H7 (cell line): Measurements from ENCODE around the gene NLGN3. TPM values are rescaled to one million over a fixed set of nuclear protein-coding genes. Genes with fewer than 3 reads are reported as not detected.

Experiments used
- DNase-seq: peaks from one replicate; pipeline ENCODE4 v3.0.0; 2012
- H3K27me3 ChIP-seq: 2 replicates; pipeline ENCODE4 v1.6.0; 2011; ENCODE audit warnings: mild to moderate bottlenecking, low read length; ENCODE audit not compliant: control insufficient read depth, insufficient read depth
- H3K36me3 ChIP-seq: replicated peaks from 2 replicates; pipeline ENCODE4 v1.5.1; 2011; ENCODE audit warnings: low read length; ENCODE audit not compliant: control insufficient read depth, insufficient read depth
- H3K4me3 ChIP-seq: 2 replicates; pipeline ENCODE4 v1.5.1; 2011; ENCODE audit warnings: low read depth, mild to moderate bottlenecking, control low read depth, low read length, moderate library complexity; ENCODE audit not compliant: insufficient read depth
- total RNA-seq: library from RNA; depleted of rRNA; stranded (reverse); fragments of >200 nt; shearing (Covaris generic); gene quantifications from 2 replicates; pipeline ENCODE4 v1.2.3, GENCODE V29; 2014; rRNA removed

The NLGN3 gene
- 2.9 and 4.6 TPM in 2 replicates for total RNA-seq

DNA sequence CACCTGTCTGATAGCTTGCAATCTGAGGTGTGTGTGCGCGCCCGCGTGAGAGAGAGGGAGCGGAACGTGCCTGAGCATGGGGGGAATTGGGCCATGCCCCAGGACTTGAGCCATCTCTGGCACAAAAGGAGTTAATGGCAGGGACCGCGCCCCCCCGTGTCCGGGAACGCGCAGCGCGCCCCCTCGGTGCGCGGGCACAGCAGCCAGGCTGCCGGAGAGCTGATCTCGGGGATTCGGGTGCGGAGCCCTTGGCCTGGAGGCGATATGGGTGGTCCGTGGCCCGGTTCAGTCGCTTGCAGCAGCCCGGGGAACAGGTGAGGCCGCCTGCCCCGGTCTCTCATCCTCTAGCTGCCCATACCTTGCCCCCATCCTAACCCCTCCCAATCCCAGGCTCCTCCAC lies at the start of gene NLGN3:
NLGN3 (plus strand) TSS at position 191 of the 400 bp plus-strand sequence. CDS start 2,909 bp downstream, outside the sequence.
- Histone ChIP-seq H3K36me3 (no peaks in the 10 kb centered on the region), H3K4me3 (peak within 1 kb of the TSS; percentile 50), H3K27me3 (0 out of 2 replicates have a peak, but pooled peaks cover 2% of the 10 kb centered on the region)
- DNase-seq: peak; percentile 87

DNA sequence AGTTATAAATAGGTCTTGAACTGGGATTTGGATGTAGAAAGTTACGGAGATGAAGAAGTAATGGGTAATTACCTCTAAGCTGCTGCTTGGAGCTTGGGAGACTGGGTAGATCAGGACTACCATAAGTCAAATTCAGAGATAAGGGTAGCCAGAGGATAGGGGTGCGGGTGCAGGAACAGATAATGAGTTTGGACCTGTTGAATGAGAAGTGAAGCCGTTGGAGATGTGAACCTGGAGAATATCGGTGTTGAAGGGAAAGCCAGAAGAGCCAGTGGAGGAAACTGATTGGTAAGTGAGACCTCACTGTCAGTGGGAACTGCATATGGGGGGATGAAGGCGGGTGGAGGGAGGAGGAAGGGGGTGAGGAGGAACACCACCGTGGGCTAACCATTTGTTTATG lies 49.6 kb upstream of the NLGN3 start:
- Histone ChIP-seq H3K27me3 (peaks cover 1% of the 10 kb centered on the region; the same call in 1 of the 2 replicates), H3K36me3 (no peaks in the 10 kb centered on the region), H3K4me3 (peak overlapping the region; percentile 57)
- peak; percentile 7 for DNase-seq

DNA sequence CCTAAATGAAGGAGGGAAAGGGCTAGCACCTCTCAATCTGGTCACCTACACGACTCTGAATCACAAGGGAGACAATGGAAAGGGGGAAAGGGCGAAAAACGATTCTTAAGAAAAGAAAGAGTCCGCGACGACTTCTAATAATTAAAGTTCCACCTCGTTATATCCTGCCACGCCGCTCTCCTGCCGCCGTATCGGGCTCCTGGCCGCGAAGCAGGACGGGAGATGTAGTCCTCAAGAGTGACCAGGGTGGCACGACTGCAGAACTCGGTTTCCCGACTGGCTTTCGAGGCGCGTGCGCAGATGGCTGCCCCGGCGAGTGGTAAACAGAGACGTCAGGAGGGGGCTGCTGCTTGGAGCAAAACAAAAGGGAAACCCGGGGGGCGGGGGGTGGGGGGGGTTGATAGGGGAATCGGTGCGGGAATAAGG lies 49.1 kb upstream of the NLGN3 start, which contains the start of gene FOXO4:
FOXO4 (plus strand) TSS at position 297 of the 426 bp plus-strand sequence. CDS start 678 bp downstream, outside the sequence.
- Histone ChIP-seq H3K4me3 (peak within 1 kb of the TSS; percentile 66), H3K27me3 (peaks cover 1% of the 10 kb centered on the region; the same call in 1 of the 2 replicates), H3K36me3 (no peaks in the 10 kb centered on the region)
- DNase-seq: no peak

GRCh38 chrX:71095981-71096759 lies 48.5 kb upstream of the NLGN3 start:
- peaks cover 1% of the 10 kb centered on the region; the same call in 1 of the 2 replicates for H3K27me3 ChIP-seq
- DNase-seq: peak; percentile 87
- H3K36me3 ChIP-seq: no peaks in the 10 kb centered on the region
- peak overlapping the region; percentile 66 for H3K4me3 ChIP-seq

GRCh38 chrX:71096760-71097032 lies 47.9 kb upstream of the NLGN3 start:
- peak overlapping the region; percentile 66 for H3K4me3 ChIP-seq
- no peak for DNase-seq
- no peaks in the 10 kb centered on the region; the same call in 1 of the 2 replicates for H3K36me3 ChIP-seq
- H3K27me3 ChIP-seq: peaks cover 1% of the 10 kb centered on the region; the same call in 1 of the 2 replicates

GRCh38 chrX:71098302-71098701 lies 46.3 kb upstream of the NLGN3 start:
- peaks cover 1% of the 10 kb centered on the region; the same call in 1 of the 2 replicates for H3K27me3 ChIP-seq

GRCh38 chrX:71098951-71099506 lies 45.6 kb upstream of the NLGN3 start:
- peak; percentile 22 for DNase-seq
- H3K27me3 ChIP-seq: peaks cover 1% of the 10 kb centered on the region; the same call in 1 of the 2 replicates
- peak overlapping the region; percentile 19 for H3K4me3 ChIP-seq
- no peaks in the 10 kb centered on the region; the same call in 1 of the 2 replicates for H3K36me3 ChIP-seq

More at GRCh38 chrX:71098302-71098701, 46.3 kb upstream of the NLGN3 start:
- H3K36me3 ChIP-seq: no peaks in the 10 kb centered on the region; the same call in 1 of the 2 replicates
- H3K4me3 ChIP-seq: no peak overlapping the region
- peak; percentile 35 for DNase-seq

DNA sequence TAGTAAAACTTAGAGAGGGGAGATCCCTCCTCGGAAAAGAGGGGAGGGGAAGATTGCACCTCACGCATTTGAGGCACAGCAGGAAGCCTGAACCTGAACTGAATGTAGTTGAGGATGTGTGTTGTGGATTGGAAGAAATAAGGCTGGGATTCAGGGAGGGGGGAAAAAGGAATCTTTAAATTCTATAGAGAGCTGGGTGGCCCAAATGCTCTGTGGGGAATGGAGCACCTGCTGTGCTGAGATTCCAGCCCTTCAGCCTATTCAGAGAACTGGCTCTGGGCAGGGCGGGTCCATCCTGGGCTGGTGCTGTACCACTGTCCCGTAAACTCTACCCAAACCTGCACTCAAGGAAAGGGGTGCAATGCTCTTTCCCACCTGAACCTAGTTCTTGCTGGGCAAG lies 44.9 kb upstream of the NLGN3 start:
- H3K4me3 ChIP-seq: no peak overlapping the region
- no peaks in the 10 kb centered on the region; the same call in 1 of the 2 replicates for H3K36me3 ChIP-seq
- DNase-seq: peak; percentile 64
- peaks cover 1% of the 10 kb centered on the region; the same call in 1 of the 2 replicates for H3K27me3 ChIP-seq

GRCh38 chrX:71100581-71101505 lies 43.8 kb upstream of the NLGN3 start:
- peak; percentile 37 for DNase-seq
- H3K36me3 ChIP-seq: no peaks in the 10 kb centered on the region; the same call in 1 of the 2 replicates
- no peak overlapping the region for H3K4me3 ChIP-seq
- H3K27me3 ChIP-seq: peaks cover 1% of the 10 kb centered on the region; the same call in 1 of the 2 replicates

GRCh38 chrX:71102292-71102691 lies 42.3 kb upstream of the NLGN3 start:
- H3K4me3 ChIP-seq: no peak overlapping the region
- no peaks in the 10 kb centered on the region; the same call in 1 of the 2 replicates for H3K36me3 ChIP-seq
- H3K27me3 ChIP-seq: peaks cover 1% of the 10 kb centered on the region; the same call in 1 of the 2 replicates
- peak; percentile 7 for DNase-seq

DNA sequence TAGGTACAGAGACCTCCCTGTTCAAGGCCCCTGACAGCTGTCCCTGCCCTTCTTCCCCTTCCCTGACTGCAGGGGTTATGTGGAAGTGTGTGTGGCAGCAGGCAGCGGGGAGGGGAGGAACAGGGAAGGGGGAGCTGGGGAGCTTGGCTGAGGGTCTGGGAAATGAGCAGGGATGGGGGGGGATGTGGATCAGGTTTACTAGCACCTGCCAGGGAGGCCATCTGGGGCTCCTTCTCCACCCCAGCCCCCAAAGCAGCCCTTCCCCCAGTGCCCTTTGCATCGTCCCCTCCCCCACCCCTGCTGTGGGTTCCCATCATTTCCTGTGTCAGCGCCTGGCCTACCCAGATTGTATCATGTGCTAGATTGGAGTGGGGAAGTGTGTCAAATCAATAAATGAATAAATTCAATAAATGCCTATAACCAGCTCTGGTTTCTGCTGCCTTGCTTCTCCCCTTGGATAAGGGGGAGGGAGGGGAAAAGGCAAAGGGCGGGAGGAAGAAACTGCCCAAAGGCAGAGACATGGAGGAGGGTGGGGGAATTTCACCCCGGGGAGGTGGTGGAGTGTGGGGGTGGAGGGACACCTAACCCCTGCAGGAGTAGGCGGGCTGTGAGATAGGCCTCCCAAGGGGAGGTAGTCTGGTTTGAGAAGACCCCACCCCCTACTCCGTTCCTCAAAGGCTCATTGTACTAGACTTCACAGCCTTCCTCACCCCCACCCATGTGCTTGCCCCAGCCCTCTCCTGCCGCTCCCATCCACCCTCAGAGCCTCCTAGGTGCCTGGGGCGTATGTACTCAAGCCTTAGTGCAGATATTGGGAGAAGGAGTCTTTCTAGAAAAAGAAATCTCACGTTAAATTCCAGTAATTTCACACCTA lies 41.3 kb upstream of the NLGN3 start:
- peak; percentile 77 for DNase-seq
- no peaks in the 10 kb centered on the region; the same call in 1 of the 2 replicates for H3K36me3 ChIP-seq
- H3K4me3 ChIP-seq: no peak overlapping the region
- no peaks in the 10 kb centered on the region for H3K27me3 ChIP-seq

GRCh38 chrX:71105628-71106027 lies 39.0 kb upstream of the NLGN3 start:
- Histone ChIP-seq H3K27me3 (no peaks in the 10 kb centered on the region; the same call in 1 of the 2 replicates), H3K4me3 (no peak overlapping the region), H3K36me3 (no peaks in the 10 kb centered on the region; the same call in 1 of the 2 replicates)
- no peak for DNase-seq

GRCh38 chrX:71106427-71106826 lies 38.2 kb upstream of the NLGN3 start, which contains the start of gene CXorf65:
CXorf65 (minus strand) TSS chrX:71106740; CDS start chrX:71106556, 184 bp downstream.
- no peaks in the 10 kb centered on the region; the same call in 1 of the 2 replicates for H3K36me3 ChIP-seq
- H3K27me3 ChIP-seq: peaks cover 2% of the 10 kb centered on the region
- DNase-seq: no peak
- H3K4me3 ChIP-seq: no peak within 1 kb of the TSS
